NK-92 treated with Interleukin-12 subunit alpha and Interleukin-12 subunit beta, amount 100 ng/mL, for 24 hours (cell line): ENCODE results near the gene TRAPPC6A.

Source experiments
- DNase-seq: peaks from one replicate; lab custom pipeline; 2025; lab: John Stamatoyannopoulos, UW

The TRAPPC6A gene

GRCh38 chr19:45147835-45148676 is 30.0 kb downstream of the TRAPPC6A start:
- DNase-seq = no peak

DNA sequence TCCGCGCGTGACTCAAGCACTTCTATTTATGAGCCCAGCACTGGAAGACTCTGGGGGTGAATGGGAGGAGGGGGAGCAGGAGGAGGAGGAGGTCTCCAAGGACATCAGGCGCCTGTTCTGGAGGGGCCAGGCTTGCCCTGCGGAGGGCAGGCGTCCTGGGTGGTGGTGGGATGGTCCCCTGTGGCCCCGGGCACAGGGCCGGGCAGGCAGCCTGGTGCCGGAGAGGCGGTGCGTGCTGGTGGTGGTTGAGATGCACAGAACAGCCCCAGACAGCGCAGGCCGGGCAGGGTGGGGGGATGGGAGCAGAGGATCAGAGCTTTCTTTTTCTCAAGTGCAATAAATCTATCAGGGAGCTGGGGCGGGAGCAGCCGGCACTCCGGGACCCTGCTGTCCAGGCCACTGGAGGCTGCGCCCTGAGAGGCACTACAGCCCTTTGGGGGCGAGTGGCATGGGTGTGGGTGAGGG is 31.3 kb downstream of the TRAPPC6A start:
- no peak for DNase-seq

GRCh38 chr19:45146251-45146650 is 31.8 kb downstream of the TRAPPC6A start:
- no peak for DNase-seq

- no peak for DNase-seq
Observed at GRCh38 chr19:45145270-45146189, 32.5 kb downstream of the TRAPPC6A start.

DNA sequence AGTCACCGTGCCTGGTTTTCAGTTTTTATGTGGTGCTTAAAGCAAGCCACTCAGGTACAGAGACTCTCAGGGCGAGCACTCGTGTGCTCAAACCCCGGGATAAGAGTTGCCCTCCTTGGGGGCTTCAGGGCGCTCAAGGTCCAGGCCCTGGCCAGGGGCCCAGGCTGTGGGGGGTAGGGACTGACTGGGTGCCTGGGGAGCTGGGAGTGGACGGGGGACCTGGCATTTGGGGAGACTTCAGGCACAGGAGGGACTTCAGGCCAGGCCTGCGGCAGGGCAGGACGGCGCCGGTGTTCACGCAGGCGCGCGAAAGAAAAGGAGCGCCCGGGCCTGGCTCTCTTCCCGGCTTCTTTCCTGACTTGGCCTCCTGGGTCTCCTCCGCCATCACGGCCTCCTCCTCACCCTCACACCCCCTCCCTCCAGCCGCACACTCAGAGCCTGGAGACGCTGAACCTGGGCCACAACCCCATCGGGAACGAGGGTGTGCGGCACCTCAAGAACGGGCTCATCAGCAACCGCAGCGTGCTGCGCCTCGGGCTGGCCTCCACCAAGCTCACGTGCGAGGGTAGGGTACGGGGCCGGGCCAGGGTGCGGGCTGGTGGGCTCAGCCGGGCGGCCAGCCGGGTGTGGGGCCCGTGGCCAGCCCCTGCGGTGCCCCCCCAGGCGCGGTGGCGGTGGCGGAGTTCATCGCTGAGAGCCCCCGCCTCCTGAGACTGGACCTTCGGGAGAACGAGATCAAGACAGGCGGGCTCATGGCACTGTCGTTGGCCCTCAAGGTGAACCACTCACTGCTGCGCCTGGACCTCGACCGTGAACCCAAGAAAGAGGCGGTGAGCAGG is 33.4 kb downstream of the TRAPPC6A start:
- DNase-seq = no peak

- DNase-seq = no peak
Observed at GRCh38 chr19:45142726-45143110, 35.3 kb downstream of the TRAPPC6A start.

DNA sequence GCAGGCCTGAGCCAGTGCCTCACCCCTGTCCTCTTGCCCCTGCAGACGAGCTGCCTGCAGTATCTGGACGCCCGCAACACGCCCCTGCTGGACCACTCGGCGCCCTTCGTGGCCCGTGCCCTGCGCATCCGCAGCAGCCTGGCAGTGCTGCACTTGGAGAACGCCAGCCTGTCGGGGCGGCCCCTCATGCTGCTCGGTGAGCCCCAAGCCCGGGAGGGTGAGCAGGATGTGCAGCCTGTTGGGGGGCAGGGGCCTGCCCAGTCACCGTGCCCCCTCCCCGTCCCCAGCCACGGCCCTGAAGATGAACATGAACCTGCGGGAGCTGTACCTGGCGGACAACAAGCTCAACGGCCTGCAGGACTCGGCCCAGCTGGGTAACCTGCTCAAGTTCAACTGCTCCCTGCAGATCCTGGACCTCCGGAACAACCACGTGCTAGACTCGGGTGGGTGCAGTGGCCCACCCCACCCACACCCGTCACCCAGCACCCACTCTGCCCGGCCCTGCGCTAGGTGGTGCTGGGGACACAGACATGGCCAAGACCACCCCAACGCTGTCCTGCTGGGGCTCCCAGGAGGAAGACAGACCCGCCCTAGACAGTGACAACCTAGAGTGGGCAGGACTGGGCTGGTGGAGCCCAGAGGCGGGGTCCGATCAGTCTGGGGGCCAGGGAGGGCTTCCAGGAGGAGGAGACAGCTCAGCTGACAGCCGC is 35.9 kb downstream of the TRAPPC6A start:
- no peak for DNase-seq

- no peak for DNase-seq
Observed at GRCh38 chr19:45141203-45141900, 36.7 kb downstream of the TRAPPC6A start.

GRCh38 chr19:45140533-45140932 is 37.5 kb downstream of the TRAPPC6A start:
- DNase-seq = no peak

DNA sequence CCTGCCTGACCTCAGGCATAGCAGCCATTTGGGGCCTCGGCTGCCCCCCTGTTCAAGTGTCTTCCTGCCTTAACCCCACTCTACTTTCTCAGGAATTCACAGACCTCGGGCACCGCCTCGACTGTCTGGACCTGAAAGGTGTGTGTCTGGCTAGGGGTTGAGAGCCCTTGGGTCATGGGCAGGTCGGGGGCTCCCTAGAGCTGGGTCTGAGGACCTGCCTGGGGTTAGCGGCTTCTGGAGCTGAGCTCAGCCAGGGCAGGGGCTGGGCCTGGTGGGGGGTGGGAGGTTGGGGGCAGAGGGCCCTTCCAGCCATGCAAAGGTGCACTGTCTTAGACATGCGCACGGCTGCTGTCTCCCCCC is 37.9 kb downstream of the TRAPPC6A start:
- no peak for DNase-seq

DNA sequence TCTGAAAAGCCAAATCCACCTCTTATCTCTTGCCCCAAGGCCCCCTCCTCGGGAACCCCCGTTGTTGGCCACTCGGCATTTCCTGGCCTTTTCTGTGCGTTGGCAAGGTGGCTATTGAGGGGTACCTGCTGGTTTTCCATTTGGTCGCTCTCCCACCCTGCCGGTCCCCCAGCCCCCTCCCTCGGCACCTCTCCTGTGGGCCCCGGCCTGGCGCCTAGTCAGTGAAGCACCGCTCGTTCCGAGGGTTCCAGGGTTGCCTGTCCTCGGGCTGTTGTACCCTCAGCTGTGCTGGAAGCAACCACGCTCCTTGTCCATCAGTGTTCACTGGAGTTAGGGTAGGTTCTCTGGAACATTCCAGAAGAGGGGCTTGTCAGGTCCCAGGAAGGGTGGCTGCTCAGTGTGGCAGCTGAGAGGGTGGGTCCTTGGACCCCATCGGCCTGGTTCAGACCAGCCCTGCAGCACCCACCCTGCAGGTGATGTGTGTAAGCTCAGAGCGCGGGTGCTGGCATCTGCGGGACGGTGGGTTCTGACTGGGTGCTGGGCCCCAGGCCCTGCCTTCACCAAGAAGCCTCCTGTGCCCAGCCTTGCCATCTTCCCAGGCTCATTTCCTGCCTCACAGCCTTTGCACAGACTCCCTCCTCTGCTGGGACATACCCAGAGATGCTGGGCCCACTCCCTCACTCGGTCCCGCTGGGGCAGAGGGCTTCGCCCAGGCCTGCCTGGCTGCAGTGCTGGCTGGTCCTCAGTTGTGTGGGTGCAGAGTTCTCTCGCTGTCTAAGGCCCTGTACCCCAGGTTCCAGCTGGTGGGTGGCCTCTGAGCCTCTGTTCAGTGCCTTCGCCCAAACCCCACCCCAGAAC is 38.5 kb downstream of the TRAPPC6A start:
- DNase-seq = no peak

- no peak for DNase-seq
Observed at GRCh38 chr19:45138303-45138751, 39.7 kb downstream of the TRAPPC6A start.

DNA sequence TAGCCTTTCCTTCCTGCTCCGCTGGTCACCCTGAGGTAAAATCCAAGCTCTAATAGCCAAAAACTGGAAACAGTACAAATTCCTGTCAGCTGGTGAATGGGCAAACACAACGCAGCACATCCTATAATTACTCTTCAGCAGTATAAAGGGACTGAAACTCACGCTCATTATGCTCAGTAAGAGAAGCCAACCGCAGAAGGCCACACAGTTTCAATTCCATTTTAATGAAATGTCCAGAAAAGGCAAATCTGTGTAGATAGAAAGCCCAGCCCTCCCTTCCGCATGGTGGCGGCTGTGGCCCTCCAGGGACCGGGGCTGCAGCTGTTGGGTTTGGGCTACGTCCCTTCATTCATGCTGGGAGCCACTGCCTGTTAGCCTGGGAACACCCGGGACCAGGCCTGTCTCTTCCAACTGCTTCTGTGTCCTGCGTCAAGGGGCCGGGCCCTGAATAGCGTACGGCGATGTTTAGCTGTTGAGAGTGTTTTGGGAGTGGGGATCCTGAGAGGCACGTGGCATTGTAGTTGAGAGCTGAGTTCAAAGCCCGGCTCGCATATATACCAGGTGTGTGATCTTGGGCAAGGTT is 40.8 kb downstream of the TRAPPC6A start:
- DNase-seq = no peak

GRCh38 chr19:45136507-45137178 is 41.4 kb downstream of the TRAPPC6A start:
- DNase-seq = no peak

DNA sequence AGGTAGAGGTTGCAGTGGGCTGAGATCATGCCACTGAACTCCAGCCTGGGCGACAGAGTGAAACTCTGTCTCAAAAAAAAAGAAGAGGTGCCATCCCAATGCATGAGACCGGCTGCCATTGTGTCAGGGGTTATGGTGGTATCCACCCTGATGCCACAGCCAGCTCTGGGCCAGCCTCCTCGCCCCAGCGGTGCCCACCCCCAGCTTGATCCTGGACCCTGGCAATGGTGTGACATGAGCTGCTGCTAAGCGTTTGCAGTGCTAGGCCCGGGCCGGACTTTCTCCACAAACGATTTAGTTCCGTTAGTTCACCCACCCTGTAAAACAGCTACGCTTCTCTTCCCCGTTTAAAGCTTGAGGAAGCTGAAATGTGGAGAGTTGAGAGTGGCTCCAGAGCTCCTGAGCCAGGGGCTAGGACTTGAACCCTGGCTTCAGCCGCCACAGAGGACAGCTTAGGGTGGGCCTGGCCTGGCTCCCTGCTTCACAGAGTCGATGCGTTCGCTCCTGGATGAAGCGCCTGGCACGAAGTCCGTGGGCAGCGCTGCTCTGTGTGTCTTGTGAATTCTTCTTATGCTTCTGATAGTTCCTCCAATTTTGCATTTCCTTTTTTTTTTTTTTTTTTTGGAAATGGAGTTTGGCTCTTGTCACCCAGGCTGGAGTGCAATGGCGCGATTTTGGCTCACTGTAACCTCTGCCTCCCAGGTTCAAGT is 42.7 kb downstream of the TRAPPC6A start:
- DNase-seq = no peak

GRCh38 chr19:45133661-45134060 is 44.4 kb downstream of the TRAPPC6A start:
- no peak for DNase-seq

DNA sequence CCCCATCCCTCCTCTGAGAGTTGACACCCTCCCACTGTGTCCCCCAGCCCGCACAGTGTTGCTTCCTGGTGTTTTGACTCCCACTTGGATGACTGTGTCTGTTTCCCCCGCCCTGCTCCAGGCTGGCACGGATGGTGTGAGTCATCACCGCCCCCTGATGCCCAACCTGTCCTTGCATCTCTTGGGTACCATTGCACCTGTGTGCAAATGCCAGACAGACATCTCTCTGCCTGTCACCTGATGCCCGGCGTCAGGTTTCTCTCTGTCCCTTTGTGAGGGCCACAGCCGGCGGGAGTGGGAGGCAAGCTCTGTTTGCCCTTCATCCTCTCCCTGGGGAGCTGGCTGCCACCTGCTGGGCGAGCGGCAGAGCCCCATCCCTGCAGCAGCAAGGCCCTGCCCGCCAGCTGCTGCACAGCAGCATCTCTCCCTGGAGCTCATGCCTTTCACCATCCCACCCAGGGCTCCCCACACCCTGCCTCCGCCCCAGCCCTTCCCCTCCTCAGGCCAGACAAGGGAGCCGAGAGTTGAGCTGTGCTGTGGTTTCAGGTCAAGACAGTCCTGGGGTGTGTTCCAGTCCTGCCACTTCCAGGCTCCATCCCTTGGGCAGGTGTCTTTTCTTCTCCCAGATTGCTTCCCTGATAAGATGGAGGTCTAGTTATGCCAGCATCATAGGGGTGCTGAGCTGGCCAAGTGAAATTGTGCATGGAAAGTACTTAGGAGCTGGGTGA is 47.0 kb downstream of the TRAPPC6A start:
- DNase-seq = no peak
